Measurements from ENCODE around the gene CARD19.
"Not testable (repeated sequence)": the region's sequence is repeated elsewhere in the genome, so short reads cannot be mapped to it uniquely, and the experiment has no call there.

CARD19 gene

DNA sequence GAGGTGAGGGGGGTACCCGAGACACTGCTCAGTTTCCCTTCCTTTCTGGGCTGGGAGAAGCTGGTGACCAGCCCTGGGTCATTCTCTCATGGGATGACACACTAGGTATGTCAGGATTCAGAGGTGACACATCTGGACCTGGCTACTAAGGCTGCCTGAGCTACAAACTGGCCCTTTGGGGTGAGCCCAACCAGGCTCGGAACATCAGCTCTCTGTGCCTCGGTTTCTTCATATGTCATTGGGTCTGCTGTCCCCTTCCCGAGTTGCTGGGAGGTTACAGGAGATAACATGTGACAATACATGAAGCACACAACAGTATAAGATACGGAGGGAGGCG lies 11.8 kb downstream of the CARD19 start:
- no peak for DNase-seq

DNA sequence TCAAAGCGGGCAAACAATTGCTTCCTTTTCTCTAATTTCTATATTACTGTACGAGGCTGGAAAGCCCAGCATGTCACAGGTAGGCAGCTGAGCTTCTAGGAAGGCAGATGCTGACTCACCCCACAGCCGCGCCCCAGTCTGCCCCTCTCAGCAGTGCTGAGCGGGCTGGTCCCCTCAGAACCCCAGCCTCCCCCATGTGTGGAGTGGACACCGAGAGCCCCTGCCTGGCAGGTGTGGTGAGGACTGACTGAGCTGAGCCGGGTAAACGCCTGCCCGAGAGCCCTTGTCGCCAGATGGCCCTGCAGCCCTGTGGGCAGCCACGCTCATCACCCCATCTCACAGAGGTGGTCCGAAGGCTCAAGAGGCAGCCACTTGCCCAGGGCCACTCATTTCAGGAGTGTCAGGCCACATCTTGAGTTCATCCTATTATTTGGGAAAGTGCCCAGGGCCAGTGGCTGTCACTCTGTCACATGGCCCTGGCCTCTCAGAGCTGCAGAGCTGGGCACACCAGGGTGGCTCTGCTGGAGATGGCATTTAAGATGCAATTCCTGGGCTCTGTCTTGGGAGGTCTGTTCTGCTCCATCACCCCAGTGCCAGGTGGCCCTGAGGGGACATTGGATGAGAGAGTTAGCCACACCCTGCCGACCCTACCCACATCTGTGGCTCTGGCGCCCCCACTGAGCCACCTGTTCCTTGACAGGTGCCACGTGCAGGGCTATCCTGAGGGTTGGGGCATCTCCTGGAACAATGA lies 12.4 kb downstream of the CARD19 start:
- no peak for DNase-seq

DNA sequence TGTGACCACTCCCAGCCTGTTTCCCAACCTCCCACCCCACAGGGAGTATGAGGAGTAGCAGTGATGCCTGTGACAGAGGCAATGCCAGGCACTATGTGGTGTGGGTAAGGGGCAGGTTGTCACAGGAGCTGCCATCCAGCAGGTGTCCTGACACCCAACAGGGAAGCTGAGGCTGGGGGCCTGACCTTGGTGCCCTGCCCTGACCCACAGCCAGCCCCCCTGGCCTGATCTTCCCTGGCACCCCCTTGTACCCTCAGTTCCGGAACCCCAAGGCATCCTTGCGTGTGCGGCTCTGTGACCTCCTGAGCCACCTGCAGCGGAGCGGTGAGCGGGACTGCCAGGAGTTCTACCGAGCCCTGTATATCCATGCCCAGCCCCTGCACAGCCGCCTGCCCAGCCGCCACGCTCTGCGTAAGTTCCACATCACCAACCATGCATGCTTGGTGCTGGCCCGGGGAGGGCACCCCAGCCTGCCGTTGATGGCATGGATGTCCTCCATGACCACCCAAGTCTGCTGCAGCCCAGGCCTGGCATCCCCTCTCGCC lies 14.4 kb downstream of the CARD19 start:
- DNase-seq: no peak

DNA sequence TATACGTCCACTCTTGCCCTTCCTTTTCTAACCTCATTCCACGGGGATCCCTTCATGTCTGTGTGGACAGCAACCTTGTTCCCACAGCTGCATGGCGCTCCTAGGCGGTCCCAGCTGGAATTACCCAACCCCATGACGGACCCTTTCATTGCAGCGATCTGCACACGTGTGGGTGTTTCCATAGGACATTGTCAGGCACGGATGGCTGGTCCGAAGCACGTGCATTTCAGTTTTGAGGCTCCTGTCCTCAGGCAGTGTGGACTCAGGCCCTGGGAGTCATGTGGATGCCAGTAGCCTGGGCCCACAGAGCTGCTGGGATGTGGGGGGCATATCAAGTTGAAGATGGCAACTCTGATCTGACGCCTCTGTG lies 15.0 kb downstream of the CARD19 start:
- DNase-seq: no peak

DNA sequence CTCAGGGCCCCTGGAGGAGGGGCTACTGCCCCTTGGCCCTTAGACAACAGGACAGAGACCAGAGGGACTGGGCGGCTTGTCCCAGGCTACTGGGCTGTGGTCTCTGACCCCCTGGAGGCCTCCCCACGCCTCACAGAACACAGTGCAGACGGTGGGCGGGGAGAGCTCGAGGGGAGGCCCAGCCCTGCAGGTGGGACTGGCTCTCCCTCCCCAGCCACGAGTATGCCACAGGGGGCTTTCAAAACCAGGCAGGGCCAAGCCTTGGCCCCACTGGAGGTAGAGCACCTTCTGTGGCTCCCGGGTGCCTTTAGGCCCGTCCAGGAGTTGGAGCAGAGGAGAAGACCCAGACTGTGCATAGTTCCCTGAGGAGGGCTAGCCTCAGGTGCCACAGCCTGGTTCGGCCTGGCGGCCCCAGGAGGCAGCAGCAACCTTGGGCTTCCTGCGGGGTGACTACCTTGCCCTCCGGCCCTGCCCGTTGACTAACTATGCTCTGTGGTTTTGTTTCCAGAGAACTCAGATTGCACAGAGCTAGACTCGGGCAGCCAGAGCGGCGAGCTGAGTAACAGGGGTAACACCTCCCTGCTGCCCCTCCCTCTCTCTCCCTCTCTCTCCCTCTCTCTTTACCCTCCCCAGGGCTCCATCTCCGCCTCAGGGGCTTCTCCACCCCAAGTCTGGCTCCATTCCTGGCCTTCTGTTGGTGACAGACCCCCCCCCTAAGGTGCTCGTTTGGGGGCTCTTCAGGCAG lies 15.5 kb downstream of the CARD19 start:
- DNase-seq: no peak

DNA sequence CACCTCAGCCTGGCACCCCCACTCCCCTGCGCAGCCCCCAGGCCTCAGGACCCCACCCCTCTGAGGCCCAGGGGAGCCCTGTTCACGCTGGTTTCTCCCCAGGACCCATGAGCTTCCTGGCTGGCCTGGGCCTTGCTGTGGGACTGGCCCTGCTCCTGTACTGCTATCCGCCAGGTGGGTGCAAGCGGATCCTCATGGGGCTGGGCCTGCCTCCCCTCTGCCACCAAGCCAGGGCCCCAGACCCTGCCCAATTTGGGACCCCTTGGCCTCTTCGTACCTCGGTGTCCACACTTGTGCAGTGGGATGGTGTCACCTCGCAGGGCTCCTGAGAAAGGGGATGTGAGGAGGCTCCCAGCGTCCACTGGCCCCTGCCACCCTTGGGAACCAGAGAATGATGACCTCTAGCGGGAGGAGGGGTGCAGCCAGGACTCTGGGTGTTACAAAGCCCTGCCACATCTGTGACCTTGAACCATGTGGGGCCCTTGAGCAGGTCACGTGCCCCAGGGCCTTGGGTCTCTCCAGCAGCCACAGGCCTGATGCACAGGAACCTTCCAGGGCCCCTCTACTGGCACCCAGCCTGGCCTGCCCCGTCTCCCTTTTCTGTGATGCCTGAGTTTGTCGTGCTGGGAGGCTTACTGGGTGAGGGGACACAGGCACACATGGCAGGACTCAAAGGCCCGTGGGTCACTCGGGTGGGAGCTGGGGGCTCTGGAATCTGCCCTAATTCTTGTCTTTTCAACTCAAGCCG lies 16.3 kb downstream of the CARD19 start:
- DNase-seq: no peak

DNA sequence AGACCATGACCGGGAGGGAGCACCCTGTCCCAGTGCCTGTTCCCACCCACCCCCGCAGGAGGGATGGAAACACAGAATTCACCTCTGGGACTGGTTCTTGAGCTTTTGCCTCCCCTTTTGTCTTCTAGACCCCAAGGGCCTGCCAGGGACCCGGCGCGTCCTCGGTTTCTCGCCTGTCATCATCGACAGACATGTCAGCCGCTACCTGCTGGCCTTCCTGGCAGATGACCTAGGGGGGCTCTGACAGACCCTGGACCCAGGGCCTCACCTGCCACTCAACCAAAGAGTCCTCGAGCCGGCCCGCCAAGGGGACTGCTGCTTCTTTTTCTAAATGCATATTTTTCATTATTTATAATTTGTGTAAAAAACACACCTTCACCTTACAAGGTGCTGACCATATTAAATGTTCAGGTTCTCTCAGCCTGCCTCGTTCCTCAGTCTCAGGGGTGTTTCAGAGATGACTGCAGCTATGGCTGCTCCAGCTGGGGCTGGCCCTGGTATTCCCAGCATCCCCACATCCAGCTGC lies 16.9 kb downstream of the CARD19 start:
- no peak for DNase-seq

DNA sequence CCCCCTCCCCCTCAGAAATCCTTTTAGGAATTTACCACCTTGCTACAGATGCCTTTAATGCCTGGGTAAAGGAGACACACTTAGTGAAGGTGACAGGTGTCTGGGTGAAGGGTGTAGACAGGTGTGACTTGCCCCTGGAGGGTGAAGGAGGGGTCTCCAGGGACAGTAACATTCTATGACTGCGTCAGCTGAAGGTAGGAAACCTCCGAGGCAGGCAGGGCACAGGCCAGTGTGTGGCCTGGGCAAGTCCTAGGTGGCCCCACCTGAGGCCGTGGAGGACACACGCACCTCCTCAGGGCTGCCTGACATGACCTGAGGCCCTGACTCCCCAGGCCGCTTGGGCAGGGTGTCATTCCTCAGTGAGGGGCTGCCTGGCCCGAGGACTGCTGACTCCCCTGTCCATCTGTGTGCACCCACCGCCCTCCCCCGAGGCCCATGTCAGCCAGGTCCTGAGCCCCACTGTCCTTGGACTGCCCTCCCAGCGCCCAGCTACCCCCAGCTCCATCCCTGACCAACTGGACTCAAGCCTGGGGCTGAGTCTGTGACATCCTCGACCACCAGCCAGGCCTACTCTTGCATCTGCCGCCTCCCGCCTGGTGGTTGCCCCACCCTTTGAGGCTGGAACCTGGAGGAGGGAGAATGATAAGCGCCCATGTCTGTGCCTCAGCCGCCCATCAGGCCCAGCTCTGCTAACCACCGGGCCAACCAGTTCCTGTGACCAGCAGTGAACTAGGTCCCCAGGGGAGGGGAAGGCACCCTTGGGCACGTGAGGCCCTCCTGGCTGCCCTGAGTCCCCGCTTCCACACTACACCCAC lies 18.4 kb downstream of the CARD19 start:
- no peak for DNase-seq

DNA sequence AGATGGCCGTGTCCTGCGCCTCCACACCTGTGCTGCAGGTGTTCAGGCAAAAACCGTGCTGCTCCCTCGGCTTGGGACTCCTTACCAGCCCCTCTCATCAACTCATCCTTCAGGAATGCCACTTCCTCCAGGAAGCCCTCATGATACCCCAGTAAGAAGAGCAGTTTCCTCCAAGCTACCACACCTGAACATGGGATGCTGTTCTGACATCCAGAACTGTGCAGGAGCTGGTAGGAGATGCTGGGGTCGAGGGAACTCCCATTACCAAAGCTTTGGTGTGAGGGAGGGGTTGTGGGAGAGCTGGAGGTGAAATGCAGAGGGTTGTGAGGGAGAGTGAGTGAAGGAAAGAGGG lies 18.9 kb downstream of the CARD19 start:
- DNase-seq: no peak

DNA sequence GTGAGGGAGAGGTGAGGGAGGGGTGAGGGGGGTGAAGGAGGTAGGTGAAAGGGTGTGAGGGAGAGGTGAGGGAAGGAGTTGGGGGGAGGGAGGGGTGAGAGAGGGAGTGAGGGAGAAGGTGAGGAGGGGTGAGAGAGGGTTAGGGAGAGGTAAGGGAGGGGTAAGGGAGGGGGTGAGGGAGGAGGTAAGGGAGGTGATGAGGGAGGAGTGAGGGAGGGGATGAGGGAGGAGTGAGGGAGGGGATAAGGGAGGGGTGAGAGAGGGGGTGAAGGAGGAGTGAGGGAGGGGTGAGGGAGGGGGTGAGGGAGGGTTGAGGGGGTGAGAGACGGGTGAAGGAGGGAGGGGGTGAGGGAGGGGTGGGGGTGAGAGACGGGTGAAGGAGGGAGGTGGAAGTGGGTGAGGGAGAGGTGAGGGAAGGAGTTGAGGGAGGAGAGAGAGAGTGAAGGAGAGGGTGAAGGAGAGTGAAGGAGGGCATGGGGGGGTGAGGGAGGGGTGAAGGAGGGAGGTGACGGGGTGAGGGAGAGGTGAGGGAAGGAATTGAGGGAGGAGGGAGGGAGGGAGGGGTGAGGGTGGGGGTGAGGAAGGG lies 19.6 kb downstream of the CARD19 start:
- DNase-seq: no peak

DNA sequence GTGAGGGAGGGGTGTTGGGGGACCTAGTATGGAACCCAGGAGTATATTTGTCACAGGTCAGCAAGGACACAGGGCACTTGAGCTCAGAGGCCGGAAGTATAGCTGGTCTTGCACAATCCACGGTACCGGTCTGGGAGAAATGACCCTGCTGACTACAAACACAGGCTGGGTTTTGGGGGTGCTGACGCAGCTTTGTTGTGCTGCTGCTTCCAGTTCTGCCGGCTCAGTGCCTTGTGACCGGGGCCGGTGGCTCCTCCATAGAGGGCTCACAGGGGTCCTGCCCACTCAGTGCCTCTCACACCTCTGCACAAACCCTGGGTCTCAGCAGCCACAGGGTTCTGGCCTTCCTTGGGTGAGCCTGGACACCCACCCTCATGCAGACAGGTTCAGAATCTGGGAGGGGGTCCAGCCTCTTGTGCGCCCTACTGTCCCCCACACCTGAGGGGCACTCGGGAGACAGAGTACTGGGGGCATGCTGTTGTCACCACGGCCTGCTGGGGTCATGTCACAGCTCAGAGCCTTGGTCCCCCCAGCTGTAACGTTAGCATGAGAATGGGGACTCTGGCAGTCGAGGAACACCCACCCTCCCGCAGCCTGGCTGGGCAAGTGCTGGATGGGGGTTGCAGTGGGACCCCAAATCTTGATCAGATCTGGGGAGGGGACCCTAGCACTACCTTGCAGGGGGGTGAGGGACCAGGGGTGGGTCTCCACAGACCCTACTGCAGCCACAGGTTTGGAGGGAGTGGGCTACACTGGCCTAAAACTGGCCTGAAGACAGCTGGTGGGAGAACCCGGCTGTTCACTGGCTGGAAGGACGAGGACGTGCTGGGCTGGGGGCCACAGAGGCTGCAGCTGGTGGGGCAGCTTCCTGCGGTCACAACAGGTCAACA lies 20.3 kb downstream of the CARD19 start:
- DNase-seq: no peak

DNA sequence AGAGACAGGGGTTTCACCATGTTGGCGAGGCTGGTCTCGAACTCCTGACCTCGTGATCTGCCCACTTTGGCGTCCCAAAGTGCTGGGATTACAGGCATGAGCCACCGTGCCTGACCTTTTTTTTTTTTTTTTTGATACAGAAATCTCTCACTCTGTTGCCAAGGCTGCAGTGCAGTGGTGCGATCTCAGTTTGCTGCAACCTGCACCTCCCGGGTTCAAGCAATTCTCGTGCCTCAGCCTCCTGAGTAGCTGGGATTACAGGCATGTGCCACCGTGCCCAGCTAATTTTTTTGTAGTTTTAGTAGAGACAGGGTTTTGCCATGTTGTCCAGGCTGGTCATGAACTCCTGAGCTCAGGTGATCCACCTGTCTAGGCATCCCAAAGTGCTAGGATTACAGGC lies 21.5 kb downstream of the CARD19 start:
- DNase-seq: not testable (repeated sequence)

DNA sequence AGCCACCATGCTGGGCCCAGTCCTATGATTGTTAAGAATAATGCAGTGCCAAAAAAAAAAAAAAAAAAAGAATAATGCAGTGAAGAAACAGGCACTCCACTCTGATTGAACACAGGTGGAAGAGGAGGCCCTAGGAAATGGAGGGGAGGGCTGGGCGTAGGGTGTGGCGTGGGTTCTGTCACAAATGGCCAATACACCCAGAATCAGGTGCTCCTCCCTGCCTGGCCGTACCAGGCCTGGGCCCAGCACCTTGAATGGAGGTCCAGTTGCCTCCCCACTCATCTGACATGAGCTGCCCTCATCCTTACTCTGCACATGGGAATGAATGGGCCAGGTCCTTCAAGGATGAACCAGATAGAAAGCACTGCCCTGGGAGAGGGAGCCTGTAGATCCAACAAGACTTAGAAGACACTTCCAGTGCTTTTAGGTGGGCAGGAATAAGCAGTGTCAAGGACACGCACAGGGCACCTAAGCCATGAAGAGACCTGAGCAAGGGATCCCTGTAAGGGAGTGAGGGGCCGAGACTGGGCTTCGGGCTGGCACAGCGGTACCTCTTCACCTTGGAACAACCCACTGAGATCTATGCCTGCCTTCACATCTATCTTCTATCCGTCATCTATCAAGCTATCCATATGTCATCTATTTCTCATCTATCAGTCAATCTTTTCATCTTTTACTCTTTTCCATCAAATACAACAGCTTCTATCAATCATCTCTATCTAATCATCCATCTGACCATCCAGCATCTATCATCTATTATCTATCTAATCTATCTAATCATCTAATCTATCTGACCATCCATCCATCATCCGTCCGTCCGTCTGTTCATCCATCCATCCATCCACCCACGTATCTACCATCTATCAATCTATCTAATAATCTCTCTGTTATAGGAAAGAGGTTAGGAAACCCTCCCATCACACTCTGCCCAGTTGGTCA lies 22.2 kb downstream of the CARD19 start:
- DNase-seq: no peak

DNA sequence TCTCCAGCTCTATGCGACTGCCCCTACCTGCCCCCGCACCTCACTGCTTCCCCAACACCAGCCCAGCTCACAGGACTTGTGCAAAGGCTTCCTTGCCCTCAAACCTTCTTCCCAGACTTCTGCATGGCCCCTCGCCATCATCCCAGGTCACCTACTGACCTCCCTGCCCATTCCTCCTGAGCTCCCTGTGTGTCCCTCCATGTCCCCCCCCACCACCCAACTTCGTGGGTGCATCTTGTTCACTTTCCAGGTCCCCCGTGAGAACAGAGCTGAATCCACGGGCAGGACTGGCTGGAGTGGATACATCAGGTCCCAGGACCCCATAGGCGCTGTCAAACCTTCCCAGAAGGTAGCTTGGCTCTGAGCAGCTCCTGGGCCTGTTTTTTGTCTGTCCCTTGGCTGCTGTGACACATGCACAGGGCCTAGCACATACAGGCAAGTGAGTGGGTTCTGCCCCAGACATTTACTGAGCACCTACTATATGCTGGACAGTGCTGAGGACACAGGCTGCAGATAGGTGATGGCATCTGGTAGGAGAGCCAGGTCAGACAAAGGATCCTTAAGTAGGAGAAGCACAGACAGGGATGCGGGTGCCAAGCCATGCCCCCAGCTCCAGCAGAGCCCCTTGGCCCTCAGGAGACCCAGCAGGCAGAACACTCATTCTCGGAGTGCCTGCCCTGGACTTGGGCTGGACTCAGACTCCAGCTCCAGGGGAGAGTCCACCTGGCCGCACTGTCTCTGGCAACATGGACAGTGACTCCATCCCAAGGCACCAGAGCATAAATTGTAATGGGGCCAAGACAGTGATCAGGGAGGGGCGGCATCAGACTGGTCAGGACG lies 23.1 kb downstream of the CARD19 start:
- no peak for DNase-seq

DNA sequence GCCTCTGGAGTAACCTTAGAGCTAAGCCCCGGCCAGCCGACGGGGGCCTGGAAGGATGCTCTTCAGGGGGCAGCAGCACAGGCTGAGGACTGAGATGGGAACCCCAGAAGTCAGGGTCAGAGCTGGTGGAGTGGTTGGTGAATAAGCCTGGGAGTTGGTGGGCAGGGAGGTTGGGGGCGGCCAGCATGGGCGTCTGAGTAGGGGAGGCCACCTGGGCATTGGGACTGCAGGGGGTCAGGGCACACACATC lies 23.6 kb downstream of the CARD19 start:
- no peak for DNase-seq

DNA sequence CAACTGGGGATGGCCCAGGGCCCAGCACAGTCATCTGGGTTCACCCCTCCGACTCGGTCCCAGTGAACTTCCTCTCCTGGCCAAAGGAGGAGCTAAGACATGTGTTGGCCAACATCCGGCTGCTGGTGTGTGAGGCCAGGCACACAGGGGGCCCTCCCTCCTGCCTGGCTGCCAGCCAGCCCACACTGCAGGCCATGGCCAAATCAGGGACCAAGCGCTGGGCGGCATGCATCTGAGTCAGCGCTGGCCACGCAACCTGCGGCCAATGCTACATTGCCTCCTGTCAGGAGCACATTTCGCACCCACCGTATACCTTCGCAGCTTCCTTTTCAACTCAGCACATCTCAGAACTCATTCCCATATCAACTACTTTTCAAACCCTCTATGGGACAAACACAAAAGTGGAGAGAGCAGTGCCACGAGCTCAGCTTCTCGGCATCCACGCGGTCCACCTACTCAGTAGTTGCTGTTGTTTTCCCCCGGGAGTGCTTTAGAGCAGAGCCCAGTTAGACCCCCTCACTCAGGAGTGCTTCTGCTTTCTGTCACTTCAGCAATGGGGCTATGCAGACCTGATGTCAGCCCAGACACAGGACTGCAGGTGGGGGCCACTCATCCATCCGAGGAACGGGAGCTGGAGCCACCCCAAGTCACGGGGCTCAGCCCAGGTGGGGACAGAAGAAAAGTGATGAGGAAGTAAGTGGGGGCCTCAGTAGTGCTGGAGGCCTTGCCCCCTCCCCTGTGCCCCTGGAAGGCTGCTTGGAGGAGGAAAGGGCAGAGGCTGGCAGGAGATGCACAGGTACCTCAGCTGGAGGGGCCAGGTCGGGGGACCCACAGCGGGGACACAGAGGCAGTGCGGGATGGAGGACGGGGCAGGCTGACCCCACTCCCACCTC lies 24.2 kb downstream of the CARD19 start:
- no peak for DNase-seq

DNA sequence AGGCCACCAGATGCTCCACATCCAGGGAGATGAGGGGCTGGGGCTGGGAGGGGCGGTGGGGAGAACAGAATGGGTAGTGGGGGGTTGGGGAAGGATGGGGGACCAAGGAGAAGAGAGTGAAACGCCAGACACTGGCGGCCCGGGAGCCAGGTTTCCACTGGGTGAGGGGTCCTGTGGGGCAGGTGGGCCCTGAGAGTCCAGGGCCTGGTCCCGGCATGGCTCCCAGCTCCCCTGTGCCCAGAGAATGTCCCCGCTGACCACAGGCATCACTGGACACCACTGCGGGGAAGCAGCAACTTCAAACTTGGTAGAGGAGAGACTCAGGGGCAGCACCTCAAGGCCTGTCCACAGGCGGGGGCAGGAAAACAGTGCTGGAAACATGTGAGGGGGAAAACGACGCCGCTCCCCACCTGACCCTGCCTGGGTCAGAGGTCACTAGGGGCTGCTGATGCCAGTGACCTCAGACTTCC lies 24.9 kb downstream of the CARD19 start:
- no peak for DNase-seq

All from activated gamma-delta T cell (primary cell).